HCEC 1CT (cell line): ENCODE data around the gene MARCHF6.
A peak's percentile ranks its signal among the peaks of the same experiment; 100 is the strongest.
"Not testable (repeated sequence)": the region's sequence is repeated elsewhere in the genome, so short reads cannot be mapped to it uniquely, and the experiment has no call there.

ENCODE experiments used
- DNase-seq: peaks from one replicate; pipeline ENCODE4 v3.0.0-alpha.2; 2017

MARCHF6 gene

DNA sequence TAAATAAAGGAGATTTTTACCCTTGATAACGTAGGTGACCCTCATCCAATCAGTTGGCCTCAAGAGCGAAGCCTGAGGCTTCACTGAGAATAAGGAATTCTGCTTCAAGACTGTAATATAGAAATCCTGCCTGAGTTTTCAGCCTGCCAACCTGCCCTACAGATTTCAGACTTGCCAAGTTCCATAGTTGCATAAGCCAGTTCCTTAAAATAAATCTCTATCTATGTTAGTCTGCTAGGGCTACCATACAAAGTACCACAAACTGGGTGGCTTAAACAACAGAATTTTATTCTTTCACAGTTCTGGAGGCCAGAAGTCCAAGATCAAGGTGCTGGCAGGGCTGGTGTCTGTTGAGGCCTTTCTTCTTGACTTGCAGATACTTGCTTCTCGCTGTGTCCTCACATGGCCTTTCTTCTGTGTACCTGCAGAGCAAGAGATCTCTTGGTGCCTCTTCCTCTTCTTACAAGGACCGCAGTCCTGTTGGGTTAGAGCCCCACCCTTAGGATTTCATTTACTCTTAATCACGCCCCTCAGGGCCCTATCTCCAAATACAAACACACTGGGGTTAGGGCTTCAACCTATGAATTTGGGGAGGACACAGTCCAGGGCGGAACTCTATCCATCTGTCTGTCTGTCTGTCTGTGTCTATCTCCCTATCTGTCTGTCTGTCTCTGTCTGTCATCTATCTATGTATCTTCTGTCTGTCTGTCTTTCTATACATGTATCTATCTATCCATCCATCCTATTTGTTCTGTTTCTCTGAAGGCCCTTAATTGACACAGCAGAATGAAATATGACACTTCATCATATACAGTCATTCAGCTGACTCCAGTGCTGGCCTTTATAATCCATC is 28.8 kb upstream of the MARCHF6 start:
- DNase-seq = no peak

GRCh38 chr5:10328323-10328722 is 25.2 kb upstream of the MARCHF6 start:
- DNase-seq = no peak

- no peak for DNase-seq
These were observed 24.1 kb upstream of the MARCHF6 start for GRCh38 chr5:10329446-10329819.

DNA sequence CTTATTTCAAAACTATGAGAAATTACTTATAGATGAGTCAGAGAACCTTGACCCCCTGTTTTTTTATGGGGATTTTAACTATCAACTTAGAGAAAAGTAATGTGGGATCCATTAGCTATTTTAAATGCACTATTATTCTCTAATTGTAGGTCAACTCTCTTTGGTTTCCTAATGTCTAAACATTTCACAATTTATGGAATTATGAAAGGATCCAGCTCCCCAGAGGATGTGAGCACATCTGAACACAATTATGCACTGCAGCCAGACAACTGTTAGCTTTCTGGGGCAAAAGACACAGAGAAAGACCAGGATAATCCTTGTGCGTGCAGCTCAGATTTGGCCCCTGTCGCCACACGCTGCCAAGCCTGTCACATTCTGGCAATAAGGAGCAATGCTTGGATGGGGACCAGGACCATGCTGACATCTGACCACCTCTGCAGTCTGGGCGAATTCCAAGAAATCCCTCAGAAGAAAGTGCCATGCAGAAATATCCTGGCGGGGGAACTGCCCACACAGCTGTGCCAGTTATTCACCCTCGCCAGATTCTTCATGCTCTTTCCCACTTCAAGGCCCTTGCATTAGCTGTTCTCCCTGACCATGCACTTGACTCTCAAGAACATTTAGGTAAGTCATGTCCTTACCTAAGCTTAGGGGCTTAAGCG is 23.5 kb upstream of the MARCHF6 start:
- peak; percentile 80 for DNase-seq

DNA sequence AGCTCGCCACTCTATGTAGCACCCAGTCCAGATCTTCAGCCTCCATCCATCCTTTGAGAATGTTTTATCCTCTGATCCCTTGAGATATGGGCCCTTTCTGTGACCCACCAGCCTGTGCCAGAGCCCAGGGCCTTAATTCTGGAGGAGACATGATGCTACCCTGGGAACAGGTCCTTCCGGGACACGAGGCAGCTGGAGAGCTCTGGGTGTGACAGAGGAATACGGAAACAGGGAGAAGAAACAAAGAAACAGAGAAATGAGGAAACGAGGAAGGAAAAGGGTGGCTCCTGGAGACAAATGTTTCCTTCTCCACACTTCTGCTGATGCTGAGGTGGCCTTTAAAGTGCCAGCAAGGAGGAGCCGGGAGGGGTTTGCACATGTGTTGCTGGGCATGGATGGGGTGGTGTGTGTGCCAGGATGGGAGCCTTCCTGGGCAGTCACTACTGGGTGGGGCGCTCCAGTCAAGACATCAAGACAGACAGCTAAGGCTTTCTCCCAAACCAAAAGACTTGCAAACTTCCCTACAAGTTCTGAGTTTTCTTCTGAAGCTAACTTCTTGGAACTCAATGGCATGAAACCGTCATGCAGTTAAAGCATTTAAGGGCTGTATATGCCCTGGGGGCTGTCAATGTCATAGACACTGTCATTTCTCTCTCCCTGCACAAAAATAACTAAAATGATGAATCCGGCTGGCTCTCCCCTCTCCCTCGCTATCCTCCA is 22.8 kb upstream of the MARCHF6 start:
- no peak for DNase-seq

GRCh38 chr5:10331341-10331796 is 22.1 kb upstream of the MARCHF6 start:
- no peak for DNase-seq

DNA sequence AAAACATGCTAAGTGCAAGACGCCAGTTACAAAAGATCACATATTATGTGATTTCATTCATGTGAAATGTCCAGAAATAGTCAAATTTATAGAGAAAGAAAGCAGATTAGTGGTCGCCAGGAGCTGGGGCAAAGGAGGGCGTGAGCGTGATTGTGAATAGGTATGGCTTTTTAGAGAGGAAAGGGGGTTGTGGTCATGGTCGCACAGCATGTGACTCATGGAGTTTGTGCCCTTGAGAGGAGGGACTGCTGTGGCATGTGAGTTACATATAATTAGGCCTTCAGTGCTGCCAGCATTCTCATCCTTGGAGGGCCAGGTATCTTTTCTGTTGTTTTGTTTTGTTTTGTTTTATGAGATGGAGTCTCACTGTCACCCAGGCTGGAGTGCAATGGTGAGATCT is 21.2 kb upstream of the MARCHF6 start:
- no peak for DNase-seq

GRCh38 chr5:10333154-10334006 is 20.1 kb upstream of the MARCHF6 start:
- no peak for DNase-seq

- DNase-seq = no peak
These were observed 18.7 kb upstream of the MARCHF6 start for GRCh38 chr5:10334831-10335230.

DNA sequence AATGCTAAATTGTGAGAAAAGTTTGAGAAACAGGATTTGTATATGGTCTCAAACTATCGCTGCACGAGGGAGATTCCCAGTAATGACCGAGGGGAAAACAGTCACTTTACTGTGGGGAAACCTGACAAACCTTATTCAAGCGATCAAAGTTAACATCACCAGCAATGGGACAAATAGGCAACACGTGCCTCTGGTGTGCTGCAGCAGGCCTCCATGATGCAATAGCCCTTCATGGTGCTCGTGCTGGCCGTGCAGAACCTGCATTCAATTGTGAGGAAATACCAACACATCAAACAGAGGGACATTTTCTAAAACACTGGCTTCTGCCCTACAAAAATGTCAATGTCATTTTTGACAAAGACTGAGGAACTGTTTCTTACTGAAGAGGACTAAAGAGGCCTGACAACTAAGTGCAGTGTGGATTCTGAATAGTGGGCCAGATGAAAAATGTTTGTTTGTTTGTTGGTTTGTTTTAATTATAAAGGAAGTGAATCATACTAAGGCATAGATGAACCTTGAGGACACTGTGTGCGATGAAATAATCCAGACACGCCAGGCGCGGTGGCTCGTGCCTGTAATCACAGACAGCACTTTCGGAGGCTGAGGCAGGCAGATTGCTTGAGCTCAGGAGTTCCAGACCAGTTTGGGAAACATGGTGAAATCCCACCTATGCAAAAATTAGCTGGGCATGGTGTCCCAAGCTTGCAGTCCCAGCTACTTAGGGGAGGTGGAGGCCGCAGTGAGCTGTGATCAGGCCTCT is 17.6 kb upstream of the MARCHF6 start:
- DNase-seq = no peak

DNA sequence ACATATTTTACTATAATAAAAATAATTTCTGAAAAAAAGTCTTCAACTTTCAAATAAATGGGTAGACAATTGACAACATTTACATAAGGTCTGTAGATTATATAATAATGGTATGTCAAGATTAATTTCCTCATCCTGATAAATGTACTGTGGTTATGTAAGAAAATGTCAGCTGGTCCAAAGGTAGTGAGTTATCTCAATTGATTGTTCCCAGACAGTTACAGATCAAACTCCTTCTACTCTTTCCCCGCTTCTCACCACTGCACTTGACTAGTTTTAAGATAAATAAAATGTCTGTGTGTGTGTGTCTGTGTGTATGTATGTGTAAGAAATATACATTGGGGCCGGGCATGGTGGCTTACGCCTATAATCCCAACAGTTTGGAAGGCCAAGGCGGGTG is 16.4 kb upstream of the MARCHF6 start:
- DNase-seq = no peak

GRCh38 chr5:10337986-10338385 is 15.5 kb upstream of the MARCHF6 start:
- no peak for DNase-seq

- DNase-seq = no peak
These were observed 14.8 kb upstream of the MARCHF6 start for GRCh38 chr5:10338686-10339057.

- DNase-seq = no peak
These were observed 14.3 kb upstream of the MARCHF6 start for GRCh38 chr5:10339058-10339811.

GRCh38 chr5:10339958-10340357 is 13.5 kb upstream of the MARCHF6 start:
- no peak for DNase-seq

DNA sequence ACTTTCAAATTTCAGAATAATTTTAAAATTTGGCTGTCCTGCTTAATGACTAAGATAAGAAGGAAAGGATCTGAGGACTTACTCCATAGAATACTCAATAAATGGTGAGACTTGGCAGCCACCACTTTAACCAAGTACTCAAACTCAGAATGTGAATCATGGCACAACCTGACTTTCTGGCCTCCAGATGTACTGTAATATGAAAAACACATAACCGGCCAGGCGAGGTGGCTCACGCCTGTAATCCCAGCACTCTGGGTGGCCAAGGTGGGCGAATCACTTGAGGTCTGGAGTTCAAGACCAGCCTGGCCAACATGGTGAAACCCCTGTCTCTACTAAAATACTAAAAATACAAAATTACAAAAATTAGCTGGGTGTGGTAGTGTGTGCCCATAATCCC is 10.0 kb upstream of the MARCHF6 start:
- DNase-seq = no peak

- not testable (repeated sequence) for DNase-seq
These were observed 8.9 kb upstream of the MARCHF6 start for GRCh38 chr5:10344461-10345106.

GRCh38 chr5:10348258-10348657 is 5.2 kb upstream of the MARCHF6 start:
- DNase-seq = no peak

- DNase-seq = peak; percentile 47
These were observed 2.1 kb upstream of the MARCHF6 start for GRCh38 chr5:10351199-10351905.

DNA sequence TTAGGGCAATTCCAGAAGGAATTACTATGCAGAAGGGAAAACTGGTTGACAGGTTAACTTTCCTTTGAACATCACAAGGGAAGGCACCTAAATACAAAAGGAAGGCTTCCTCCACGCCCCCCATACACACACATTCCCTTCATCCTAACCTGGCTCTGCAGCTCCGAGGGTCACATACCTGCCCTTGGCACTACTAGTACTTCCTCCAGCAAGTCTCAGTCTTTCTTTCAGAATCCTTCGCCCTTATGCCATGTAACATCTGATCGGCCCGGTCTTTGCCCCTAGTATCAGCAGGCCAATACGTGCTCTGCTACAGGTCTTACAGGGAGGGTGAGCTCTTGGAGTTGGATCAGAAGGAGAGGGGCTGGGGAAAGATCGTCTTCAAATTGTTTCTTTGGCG is 1.6 kb upstream of the MARCHF6 start:
- no peak for DNase-seq
